DOHH2 (cell line): Measurements from ENCODE around the gene TBC1D22A.

Experiments used
- EZH2phosphoT487 ChIP-seq: fragments of 200-600 bp; sonication (generic); IDR thresholded peaks from 2 replicates; pipeline ENCODE4 v1.6.1; 2017; ENCODE audit warnings: borderline replicate concordance, mild to moderate bottlenecking, antibody characterized with exemption, low read length, moderate library complexity, mixed read lengths
- TF ChIP-seq, protein P1 (sequence below): fragments of 200-600 bp; sonication (generic); IDR thresholded peaks from one replicate; pipeline ENCODE4 v1.5.1; 2014; ENCODE audit warnings: antibody characterized with exemption, mild to moderate bottlenecking, low read depth, low read length; ENCODE audit not compliant: poor library complexity, severe bottlenecking

DNA sequence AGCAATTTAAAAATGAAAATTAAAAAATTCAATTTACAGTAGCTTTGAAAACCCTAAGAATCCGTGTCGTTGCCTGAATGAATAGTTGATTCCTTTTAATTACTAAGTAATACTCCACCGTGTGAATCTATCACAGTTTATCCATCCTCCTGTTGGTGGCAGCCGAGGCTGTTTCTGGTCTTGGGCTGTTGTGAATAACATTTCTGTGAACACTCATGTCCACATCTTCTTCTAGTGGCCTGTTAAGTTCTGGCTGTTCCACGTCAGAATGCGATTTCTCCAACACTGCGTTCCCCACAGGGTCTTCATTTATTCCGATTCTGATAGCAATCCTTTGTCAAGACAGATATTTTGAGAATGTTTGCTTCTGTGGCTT lies 223.0 kb downstream of the TBC1D22A start:
- TF ChIP-seq, protein P1, sequence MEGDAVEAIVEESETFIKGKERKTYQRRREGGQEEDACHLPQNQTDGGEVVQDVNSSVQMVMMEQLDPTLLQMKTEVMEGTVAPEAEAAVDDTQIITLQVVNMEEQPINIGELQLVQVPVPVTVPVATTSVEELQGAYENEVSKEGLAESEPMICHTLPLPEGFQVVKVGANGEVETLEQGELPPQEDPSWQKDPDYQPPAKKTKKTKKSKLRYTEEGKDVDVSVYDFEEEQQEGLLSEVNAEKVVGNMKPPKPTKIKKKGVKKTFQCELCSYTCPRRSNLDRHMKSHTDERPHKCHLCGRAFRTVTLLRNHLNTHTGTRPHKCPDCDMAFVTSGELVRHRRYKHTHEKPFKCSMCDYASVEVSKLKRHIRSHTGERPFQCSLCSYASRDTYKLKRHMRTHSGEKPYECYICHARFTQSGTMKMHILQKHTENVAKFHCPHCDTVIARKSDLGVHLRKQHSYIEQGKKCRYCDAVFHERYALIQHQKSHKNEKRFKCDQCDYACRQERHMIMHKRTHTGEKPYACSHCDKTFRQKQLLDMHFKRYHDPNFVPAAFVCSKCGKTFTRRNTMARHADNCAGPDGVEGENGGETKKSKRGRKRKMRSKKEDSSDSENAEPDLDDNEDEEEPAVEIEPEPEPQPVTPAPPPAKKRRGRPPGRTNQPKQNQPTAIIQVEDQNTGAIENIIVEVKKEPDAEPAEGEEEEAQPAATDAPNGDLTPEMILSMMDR: no peak
- no peak for TF ChIP-seq EZH2phosphoT487
